HG02610 (cell line): ENCODE data around the gene MSRB2.
"Not testable (repeated sequence)": the region's sequence is repeated elsewhere in the genome, so short reads cannot be mapped to it uniquely, and the experiment has no call there.

ENCODE experiments used
- ATAC-seq: cut with Tn5 transposase; IDR thresholded peaks from one replicate; pipeline ENCODE4 v1.9.1; 2021; ENCODE audit warnings: mild to moderate bottlenecking, moderate library complexity; ENCODE audit not compliant: unreplicated experiment

Gene MSRB2

GRCh38 chr10:23069019-23069815 is 26.2 kb upstream of the MSRB2 start:
- peak; percentile 60 for ATAC-seq

- ATAC-seq = not testable (repeated sequence)
These were observed 25.1 kb upstream of the MSRB2 start for GRCh38 chr10:23070092-23070912.

- no peak for ATAC-seq
These were observed 24.5 kb upstream of the MSRB2 start for GRCh38 chr10:23070913-23071218.

GRCh38 chr10:23072593-23072992 is 22.8 kb upstream of the MSRB2 start:
- not testable (repeated sequence) for ATAC-seq

- no peak for ATAC-seq
These were observed 21.9 kb upstream of the MSRB2 start for GRCh38 chr10:23073527-23073926.

GRCh38 chr10:23075672-23076071 is 19.7 kb upstream of the MSRB2 start:
- ATAC-seq = no peak

- no peak for ATAC-seq
These were observed 17.3 kb upstream of the MSRB2 start for GRCh38 chr10:23078114-23078513.

- no peak for ATAC-seq
These were observed 15.7 kb upstream of the MSRB2 start for GRCh38 chr10:23079700-23080099.

- no peak for ATAC-seq
These were observed 15.1 kb upstream of the MSRB2 start for GRCh38 chr10:23080262-23080661.

GRCh38 chr10:23081221-23081750 is 14.1 kb upstream of the MSRB2 start:
- ATAC-seq = no peak

GRCh38 chr10:23081891-23082290 is 13.5 kb upstream of the MSRB2 start:
- ATAC-seq = no peak

GRCh38 chr10:23088609-23089008 is 6.8 kb upstream of the MSRB2 start:
- ATAC-seq = no peak

GRCh38 chr10:23094786-23095403 is 484 bp upstream of the MSRB2 start:
- ATAC-seq = no peak

- peak; percentile 39 for ATAC-seq
These were observed 805 bp downstream of the MSRB2 start for GRCh38 chr10:23095966-23096801.

- no peak for ATAC-seq
These were observed 1.6 kb downstream of the MSRB2 start for GRCh38 chr10:23096802-23097549.

- no peak for ATAC-seq
These were observed 3.7 kb downstream of the MSRB2 start for GRCh38 chr10:23099079-23099478.

GRCh38 chr10:23099816-23100215 is 4.4 kb downstream of the MSRB2 start:
- no peak for ATAC-seq

- ATAC-seq = no peak
These were observed 5.1 kb downstream of the MSRB2 start for GRCh38 chr10:23100331-23101030.

GRCh38 chr10:23106331-23107072 is 11.1 kb downstream of the MSRB2 start:
- ATAC-seq = no peak
